GM18511 (cell line): ENCODE data around the gene RSPO3.
"Not testable (repeated sequence)": the region's sequence is repeated elsewhere in the genome, so short reads cannot be mapped to it uniquely, and the experiment has no call there.

ENCODE experiments used
- ATAC-seq: cut with Tn5 transposase; IDR thresholded peaks from one replicate; pipeline ENCODE4 v1.9.1; 2021; ENCODE audit warnings: mild to moderate bottlenecking, moderate library complexity; ENCODE audit not compliant: unreplicated experiment

The RSPO3 gene, protein sequence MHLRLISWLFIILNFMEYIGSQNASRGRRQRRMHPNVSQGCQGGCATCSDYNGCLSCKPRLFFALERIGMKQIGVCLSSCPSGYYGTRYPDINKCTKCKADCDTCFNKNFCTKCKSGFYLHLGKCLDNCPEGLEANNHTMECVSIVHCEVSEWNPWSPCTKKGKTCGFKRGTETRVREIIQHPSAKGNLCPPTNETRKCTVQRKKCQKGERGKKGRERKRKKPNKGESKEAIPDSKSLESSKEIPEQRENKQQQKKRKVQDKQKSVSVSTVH

DNA sequence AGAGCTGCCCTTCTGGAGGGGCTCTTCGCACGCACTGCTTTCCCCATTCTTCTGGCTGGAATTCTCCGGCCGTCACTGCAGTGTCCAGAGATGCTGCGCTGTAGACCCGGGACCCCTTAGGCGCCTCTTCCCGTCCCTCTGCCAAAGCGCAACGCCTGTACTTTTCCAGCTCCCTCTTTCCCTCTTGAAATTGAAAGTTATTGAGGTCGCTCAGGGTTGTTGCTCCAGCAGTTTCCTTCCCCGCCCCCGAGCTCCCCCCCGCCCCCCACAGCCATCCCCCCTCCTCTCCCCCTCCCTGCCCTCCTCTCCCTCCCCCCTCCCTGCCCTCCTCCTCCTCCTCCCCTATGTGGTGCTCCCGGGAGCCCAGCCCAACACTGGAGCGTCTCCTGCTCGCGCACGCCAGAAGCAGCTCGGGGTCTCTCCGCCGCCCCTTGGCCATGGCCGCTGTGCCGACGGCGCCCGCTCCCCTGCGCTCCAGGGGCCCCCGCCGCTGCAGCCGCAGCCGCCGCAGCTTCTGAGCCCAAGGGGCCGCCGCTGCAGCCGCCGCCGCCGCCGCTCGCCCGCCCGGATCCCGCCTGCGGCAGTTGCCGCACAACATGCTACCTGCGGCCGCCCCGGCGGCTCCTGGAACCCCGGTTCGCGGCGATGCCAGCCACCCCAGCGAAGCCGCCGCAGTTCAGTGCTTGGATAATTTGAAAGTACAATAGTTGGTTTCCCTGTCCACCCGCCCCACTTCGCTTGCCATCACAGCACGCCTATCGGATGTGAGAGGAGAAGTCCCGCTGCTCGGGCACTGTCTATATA, at the start of gene RSPO3:
RSPO3 (plus strand) TSS at position 374 of the 804 bp plus-strand sequence. CDS start 522 bp downstream, outside the sequence.
- peak; percentile 31 for ATAC-seq

DNA sequence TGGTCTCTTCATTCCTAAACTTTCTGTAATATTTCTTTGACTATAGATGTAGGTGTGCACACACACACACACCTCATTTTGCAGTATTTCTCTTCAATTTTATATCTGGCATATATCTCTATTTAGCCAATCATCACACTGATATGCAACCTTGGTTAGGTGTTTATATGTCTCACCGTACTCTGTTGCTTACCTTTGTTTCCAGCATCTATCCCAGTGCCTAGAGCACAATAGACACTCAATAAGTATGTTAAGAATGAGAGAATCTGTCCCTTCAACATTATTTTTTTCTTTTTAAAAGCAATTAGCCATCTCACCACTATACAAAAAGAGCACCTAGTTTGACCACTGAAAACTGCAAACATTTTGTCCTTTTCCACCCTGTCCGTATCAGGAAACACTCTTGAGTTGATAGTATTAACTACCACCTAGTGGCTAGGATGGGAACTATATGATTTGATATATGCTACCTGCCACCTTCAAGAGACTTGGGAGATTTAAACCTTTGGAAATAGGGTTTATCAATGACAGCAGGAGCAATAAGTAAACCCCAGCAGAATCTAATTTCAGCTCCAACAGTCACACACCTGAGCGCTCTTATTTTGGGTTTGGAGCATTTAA, 48.7 kb upstream of the RSPO3 start:
- ATAC-seq, result peak; percentile 56

DNA sequence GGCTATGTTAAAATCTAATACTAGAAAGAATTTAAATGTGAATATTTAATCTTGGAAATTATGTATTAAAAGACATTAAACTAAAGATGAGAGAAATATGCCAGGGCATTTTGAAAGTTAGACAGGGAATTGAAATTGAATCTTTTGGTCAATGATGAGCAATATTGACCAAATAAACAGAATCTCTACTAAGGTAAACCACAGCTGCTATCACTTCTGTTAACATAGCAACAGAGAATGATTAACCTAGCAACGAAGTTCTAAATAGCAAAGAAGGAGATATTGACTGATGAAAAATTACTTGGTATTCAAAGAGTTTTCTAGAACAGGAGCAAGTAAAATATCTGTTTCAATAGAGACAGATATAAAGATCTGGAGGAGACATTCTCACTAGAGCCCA, 45.2 kb upstream of the RSPO3 start:
- peak; percentile 77 for ATAC-seq

DNA sequence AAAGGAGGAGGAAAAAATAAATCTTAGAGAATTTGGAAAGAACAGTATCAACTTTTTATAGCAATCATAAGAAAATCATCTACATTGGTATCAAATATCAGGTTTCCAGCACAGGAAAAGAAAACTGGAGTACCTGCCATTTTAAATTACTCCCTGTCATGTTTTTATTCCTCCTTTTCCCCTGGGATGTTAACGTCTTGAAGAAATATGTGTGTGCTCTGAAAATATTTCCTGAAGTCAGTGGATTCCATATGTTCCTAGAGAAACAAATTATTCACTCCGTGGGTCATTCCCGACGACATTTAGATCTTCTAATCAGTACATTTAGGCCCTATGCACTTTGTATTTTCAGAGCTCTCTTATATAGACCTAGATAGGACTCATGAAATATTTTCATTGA, 42.0 kb upstream of the RSPO3 start:
- ATAC-seq, result no peak

DNA sequence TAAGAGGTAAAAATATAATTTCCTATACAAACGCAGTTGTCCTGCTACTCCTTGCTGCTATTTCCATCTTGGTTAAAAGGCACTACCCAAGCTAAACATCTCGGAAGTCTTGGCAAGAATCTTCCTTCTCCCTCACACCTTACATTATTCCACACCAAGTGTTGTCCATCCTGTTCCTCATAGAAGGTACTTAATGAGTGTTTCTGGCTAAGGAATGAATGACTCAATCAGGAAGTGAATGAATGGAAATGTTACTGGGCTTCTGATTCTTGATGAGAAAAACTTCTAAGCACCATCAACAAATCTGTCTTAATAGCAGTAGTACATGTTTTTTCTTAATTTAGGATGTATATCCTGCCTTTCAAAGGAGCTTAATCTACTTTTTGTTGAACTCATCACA, 40.6 kb upstream of the RSPO3 start:
- ATAC-seq, result no peak

DNA sequence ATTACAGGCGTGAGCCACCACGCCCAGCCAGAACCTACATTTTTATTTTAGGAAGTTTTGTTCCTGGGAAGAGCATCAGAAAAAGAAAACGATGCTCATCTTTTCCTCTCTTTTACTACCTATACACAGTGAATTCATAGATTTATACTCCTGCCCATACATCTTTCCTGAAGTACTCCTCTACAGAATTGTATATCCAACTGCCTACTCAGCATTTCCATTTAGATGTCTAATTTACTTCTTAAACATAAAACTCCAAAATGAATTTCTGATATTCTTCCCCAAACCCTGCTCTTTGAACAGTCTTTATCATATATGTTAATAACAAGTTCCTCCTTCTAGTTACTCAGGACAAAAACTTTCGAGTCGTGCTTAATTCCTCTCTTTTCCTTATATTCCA, 39.8 kb upstream of the RSPO3 start:
- no peak for ATAC-seq

DNA sequence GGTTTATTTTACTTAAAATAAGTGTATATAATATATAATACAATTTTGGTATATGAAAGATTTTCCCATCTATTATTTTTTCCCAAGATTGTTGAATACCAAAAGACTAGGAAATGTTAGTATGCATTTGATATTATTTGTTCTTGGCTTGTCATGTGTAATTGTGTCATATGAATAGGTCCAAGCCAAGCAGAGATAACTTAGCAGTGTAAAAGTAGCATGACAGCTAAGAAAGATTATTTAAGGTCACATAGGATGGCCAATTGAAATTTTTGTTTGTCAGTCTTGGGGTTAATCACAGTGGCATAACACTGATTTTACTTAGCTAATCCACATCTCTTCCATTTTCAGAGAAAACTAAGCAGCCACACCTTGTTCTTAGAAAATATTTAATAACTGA, 38.8 kb upstream of the RSPO3 start:
- no peak for ATAC-seq

DNA sequence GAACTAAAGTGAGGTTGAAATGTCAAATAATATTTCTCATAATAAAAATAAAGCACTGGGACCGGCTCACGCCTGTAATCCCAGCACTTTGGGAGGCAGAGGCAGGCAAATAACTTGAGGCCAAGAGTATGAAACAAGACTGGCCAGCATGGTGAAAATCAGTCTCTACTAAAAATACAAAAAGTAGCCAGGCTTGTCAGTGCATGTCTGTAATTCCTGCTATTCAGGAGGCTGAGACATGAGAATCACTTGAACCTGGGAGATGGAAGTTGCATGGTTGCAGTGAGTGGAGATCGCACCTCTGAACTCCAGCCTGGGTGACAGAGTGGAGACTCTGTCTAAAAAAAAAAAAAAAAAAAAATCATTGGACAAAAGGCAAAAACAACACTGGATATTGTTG, 38.4 kb upstream of the RSPO3 start:
- no peak for ATAC-seq

DNA sequence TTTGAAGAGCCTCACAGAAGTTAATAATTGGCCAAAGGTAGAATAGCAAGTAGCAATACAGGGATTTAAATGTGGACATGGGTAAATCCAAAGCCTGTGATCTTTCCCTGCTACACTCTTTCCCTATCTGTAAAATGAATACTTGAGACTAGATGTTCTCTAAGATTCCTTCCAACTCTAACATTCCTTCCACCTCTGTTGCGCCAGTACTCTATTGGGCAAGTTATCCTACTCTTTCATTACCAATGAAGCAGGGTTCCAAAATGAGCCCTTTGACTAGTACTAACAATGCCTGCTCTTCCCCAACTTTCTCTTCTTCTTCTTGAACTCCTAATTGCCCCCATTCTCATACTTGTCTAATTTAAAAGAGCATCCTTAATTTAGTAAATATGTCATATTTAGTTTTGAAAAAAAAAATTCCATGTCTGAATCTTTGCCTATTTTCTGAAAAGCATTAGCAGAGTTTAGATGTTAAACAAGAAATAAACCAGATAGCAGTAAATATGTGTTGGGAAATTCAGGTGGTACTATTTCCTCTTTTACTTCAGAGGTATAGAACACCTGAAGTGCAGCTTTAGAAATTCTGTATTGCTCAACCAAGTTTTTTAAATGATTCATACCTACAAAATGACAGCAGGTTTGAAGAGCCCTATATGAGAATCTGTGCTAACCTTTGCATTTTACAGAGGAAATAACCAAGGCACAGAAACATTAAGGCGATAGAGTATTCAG, 35.1 kb upstream of the RSPO3 start:
- no peak for ATAC-seq

DNA sequence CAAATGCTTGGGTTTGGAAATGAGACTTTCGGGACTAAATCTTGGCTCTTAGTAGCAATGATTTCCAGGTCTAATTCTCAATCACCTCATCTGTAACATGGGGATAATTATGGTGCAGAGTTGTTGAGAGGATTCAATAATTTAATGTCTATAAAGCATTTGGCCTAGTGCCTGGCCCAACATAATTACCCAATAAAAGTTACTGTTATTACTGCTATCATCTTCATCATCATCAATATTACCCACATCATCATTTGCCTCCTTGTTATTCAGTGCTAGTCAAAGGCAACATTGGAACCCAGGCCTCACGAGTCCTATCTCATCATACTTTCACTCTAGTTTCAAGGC, 34.5 kb upstream of the RSPO3 start:
- no peak for ATAC-seq

DNA sequence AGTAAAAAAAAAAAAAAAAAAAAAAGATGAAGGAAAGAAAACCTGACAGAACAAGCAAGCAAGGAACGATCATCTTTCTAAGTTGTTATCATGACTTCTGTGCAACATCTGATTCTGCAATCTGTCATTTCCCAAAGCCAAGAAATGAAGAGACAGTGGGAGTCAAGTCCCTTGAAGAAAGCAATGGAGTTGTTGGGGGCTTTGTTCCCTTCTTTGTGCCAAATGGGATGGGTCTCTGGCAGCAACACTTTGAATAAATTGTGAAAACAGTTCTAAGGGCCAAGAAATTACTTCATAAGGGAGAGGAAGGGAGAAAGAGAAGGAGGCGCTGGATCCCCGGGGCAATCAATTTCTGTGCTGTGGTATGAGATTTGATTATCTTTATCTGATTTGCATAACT, 33.3 kb upstream of the RSPO3 start:
- no peak for ATAC-seq

DNA sequence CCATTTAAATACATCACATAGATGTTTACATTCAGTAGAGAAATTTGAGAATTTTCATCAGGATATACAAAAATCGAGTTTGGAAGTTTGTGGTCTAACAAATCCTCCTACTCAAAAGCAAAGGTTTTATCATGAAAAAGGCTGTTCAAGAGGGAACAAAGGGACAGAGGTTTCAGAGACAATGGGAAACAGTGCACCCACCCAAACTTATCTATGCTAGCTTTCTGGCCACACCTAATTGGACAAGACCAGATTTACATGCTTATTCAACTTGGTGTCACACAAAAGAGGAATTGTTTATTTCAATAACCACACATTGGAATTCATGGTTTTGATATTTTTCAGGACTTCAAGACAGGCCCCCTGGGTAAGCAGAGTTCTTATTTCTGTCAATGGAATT, 28.4 kb upstream of the RSPO3 start:
- no peak for ATAC-seq

DNA sequence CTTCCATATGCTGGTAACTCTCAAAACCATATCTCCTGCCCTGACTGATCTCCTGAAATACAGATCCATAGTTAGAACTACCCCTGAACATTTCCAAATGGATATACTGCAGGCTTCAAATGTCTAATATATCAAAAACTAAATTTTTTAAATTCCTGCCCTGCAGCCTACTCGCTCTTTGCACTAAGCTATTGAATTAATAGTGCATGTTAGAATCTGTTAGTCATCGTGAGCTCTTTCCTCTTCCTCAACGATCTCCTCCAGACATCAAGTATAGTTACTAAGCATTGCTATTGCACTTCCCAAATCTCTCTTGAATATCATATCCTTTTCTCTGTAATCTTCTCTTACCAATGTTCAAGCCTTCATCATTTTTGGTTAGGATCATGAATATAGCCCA, 26.0 kb upstream of the RSPO3 start:
- no peak for ATAC-seq

DNA sequence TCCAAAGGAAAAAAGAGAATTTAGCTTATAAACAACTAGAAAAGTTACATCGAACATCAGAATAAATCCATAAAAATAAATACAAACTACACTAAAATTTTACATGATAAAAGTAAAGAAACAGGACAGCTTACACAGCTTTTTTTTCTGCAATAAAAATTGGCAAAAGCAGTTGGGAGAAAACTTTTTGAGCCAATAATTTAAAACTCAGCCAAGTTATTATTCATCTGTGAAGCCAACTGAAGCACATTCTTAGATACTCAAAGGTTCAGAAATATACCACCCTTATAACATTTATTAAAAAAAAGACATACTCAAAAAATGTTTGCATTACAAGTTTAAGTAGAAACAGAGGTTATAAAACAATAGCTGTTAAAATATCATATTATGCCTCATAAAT, 23.7 kb upstream of the RSPO3 start:
- no peak for ATAC-seq

DNA sequence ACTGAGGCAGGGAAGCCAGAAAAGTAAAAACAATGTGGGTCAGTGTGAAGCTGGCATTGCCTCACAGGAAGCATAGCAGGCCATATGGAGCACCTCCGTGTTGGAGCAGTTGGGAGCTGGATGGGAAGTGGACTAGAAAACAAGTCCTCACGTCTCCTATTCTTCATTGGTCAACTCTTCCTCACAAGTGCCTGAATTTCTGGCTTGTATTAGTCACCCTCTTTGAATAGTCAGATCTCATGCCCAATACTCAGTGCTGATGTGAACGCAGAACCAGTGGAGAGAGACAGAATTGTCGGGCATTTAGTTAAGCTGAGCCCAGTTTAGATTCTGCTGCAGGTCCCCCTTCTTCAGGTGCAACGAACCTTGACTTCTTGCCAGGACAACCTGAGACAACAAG, 22.3 kb upstream of the RSPO3 start:
- no peak for ATAC-seq

DNA sequence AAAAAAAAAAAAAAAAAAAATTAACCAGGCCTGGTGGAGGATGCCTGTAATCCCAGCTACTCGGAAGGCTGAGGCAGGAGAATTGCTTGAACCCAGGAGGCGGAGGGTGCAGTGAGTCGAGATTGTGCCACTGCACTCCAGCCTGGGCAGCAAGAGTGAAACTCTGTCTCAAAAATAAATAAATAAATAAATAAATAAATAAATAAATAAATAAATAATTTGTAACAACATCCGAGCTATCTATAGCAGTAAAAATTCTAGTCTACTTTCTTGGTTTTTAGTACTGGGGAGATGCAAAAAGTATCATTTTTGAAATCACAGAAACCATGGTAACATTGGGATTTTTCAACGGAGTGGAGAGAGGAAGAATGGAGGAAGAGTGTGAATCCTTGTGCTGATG, 21.0 kb upstream of the RSPO3 start:
- ATAC-seq, result not testable (repeated sequence)

DNA sequence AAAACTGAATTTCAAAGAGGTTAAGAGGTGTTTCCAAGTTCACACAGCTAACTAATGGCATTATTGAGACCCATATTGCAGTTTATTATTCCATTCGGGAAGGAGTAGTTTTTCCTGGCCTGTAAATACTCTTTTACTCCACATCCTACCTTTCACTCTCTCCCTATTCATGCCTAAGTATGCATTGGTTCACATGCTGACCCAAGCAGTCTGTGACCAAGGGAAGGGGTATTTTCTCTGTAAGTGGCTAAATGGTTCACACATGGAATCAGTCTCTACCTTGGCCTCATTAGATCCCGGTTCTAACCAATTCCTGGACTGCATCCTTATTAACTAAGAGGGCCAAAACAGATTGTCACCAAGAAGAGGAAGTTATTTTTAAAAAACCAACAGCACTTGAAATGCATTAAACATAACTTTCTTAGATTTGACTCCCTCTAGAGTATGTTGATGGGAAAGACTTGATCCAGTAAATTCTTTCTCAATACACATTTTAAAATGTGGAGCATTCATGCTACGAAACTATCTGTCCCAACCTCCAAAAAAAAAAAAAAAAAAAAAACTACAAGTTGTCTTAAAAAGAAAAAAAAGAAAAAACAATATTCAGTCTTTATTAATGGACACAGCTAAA, 17.8 kb upstream of the RSPO3 start:
- ATAC-seq, result no peak

DNA sequence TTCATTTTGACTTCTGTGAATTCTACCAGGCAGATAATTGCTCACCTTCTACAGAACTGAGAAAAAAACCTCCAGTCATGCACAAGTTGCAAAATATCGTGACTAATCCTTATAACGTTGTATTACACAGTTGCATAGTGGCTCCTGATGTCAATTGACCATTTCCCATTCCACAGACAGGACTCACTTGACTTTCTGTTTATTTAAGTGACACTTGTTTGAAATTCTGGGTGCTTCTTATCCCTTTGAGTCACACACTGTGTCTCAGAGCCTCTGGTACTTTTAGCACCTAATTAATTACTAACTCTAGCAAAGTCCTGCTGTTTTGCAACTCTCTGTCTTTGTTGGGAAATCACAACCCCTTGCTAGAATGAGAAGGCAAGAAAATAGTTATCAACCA, 16.2 kb upstream of the RSPO3 start:
- no peak for ATAC-seq

DNA sequence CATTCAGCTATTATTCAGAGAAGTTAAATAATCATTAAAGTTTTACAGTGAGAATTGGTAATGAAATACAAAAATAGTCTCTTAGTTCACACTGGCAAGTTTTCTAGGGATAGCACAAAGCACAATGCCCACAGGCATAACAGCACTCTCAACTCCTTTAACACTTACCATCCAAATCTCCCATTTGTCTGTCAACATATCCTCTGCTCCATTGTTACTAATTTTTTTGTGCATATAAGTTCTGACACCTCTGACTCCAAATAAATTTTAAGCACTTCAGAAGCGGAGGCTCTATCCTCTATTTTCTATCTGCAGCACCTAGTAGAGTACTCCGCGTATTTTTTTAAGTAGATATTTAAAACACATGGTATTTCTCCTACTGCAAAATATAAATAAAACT, 15.6 kb upstream of the RSPO3 start:
- ATAC-seq, result no peak

DNA sequence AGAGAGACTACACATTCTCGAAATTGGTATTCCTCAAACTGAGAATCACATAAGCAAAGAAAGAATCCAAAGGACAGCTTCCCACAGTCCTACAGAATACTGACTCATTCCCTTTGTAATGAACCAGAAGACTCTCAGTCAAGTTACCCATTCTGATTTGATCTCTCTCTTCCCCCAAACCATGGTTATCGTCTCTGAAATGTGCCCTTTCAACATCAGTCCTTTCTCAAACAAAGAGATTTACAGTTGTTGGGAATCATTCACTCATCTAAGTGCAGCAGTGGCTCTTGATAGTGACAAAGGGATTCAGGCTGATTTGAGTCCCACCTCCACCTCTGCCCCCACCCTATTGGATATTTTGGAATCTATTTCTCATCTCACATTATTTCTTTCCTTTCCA, 15.0 kb upstream of the RSPO3 start:
- ATAC-seq, result no peak

DNA sequence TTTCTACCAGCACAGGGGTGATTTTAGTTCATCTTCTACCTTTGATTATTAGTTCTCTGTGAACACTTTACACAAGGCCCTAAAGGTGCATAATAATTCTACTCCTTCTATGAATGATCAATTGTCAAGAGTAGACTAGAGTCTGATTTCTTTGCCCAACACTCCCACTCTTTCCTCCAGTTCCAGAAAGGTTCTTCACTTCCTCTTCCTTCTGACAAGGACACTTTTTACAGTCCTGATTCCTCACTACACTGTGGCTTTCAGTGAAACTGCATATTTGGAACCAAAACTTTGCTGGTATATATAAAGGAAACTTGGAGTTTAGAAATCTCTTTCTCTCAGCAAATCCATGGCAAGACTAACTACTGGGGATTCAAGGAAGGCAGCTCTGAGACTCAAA, 10.6 kb upstream of the RSPO3 start:
- no peak for ATAC-seq
